NCI-H82 treated with DMSO at 0.1 percent for 48 hours (cell line): ENCODE data around the gene MSTO1.
"Not testable (repeated sequence)": the region's sequence is repeated elsewhere in the genome, so short reads cannot be mapped to it uniquely, and the experiment has no call there.

Experiments used
- DNase-seq: peaks from one replicate; lab custom pipeline; 2025; ENCODE audit not compliant: unreplicated experiment; lab: John Stamatoyannopoulos, UW

MSTO1 gene

GRCh38 chr1:155610257-155610647 lies 234 bp downstream of the MSTO1 start:
- not testable (repeated sequence) for DNase-seq

GRCh38 chr1:155613226-155613625 lies 3.2 kb downstream of the MSTO1 start:
- DNase-seq, result not testable (repeated sequence)

GRCh38 chr1:155622191-155622590 lies 12.2 kb downstream of the MSTO1 start:
- no peak for DNase-seq

GRCh38 chr1:155623357-155623756 lies 13.3 kb downstream of the MSTO1 start:
- no peak for DNase-seq

GRCh38 chr1:155626428-155626827 lies 16.4 kb downstream of the MSTO1 start:
- not testable (repeated sequence) for DNase-seq

GRCh38 chr1:155636397-155637153 lies 26.6 kb downstream of the MSTO1 start:
- DNase-seq, result no peak

- DNase-seq, result no peak
Measured at GRCh38 chr1:155640367-155640766, 30.3 kb downstream of the MSTO1 start.

GRCh38 chr1:155642559-155643180 lies 32.7 kb downstream of the MSTO1 start:
- DNase-seq, result not testable (repeated sequence)

- no peak for DNase-seq
Measured at GRCh38 chr1:155643230-155643629, 33.2 kb downstream of the MSTO1 start.

- DNase-seq, result peak; percentile 28
Measured at GRCh38 chr1:155645034-155645598, 35.1 kb downstream of the MSTO1 start.

GRCh38 chr1:155645648-155646047 lies 35.6 kb downstream of the MSTO1 start:
- no peak for DNase-seq

- no peak for DNase-seq
Measured at GRCh38 chr1:155646307-155646706, 36.3 kb downstream of the MSTO1 start.

- peak; percentile 18 for DNase-seq
Measured at GRCh38 chr1:155648207-155649147, 38.5 kb downstream of the MSTO1 start.

- DNase-seq, result no peak
Measured at GRCh38 chr1:155649676-155650075, 39.7 kb downstream of the MSTO1 start.

- no peak for DNase-seq
Measured at GRCh38 chr1:155650231-155650757, 40.3 kb downstream of the MSTO1 start.

- DNase-seq, result no peak
Measured at GRCh38 chr1:155651861-155652661, 42.0 kb downstream of the MSTO1 start.

- no peak for DNase-seq
Measured at GRCh38 chr1:155652951-155653350, 42.9 kb downstream of the MSTO1 start.

GRCh38 chr1:155657463-155657862 lies 47.4 kb downstream of the MSTO1 start:
- no peak for DNase-seq

GRCh38 chr1:155661239-155661638 lies 51.2 kb downstream of the MSTO1 start:
- DNase-seq, result not testable (repeated sequence)
